Measurements from ENCODE around the gene LHFPL3.

The LHFPL3 gene

GRCh38 chr7:104807671-104808070 is 479.3 kb downstream of the LHFPL3 start:
- DNase-seq, result no peak

GRCh38 chr7:104809906-104810305 is 481.5 kb downstream of the LHFPL3 start:
- no peak for DNase-seq

- DNase-seq, result no peak
These were observed 485.7 kb downstream of the LHFPL3 start for GRCh38 chr7:104814126-104814525.

- no peak for DNase-seq
These were observed 486.4 kb downstream of the LHFPL3 start for GRCh38 chr7:104814671-104815400.

- no peak for DNase-seq
These were observed 488.1 kb downstream of the LHFPL3 start for GRCh38 chr7:104816537-104816936.

- DNase-seq, result no peak
These were observed 490.8 kb downstream of the LHFPL3 start for GRCh38 chr7:104818961-104819880.

- DNase-seq, result no peak
These were observed 492.6 kb downstream of the LHFPL3 start for GRCh38 chr7:104820836-104821535.

- DNase-seq, result no peak
These were observed 494.8 kb downstream of the LHFPL3 start for GRCh38 chr7:104823177-104823576.

GRCh38 chr7:104825099-104825498 is 496.7 kb downstream of the LHFPL3 start:
- DNase-seq, result no peak

- DNase-seq, result no peak
These were observed 497.7 kb downstream of the LHFPL3 start for GRCh38 chr7:104826135-104826534.

GRCh38 chr7:104836976-104837375 is 508.6 kb downstream of the LHFPL3 start:
- DNase-seq, result no peak

GRCh38 chr7:104838537-104839299 is 510.3 kb downstream of the LHFPL3 start:
- no peak for DNase-seq

GRCh38 chr7:104839842-104840241 is 511.4 kb downstream of the LHFPL3 start:
- no peak for DNase-seq

GRCh38 chr7:104841798-104842197 is 513.4 kb downstream of the LHFPL3 start:
- no peak for DNase-seq

GRCh38 chr7:104843198-104843597 is 514.8 kb downstream of the LHFPL3 start:
- DNase-seq, result no peak

- no peak for DNase-seq
These were observed 517.2 kb downstream of the LHFPL3 start for GRCh38 chr7:104845557-104845956.

- no peak for DNase-seq
These were observed 518.3 kb downstream of the LHFPL3 start for GRCh38 chr7:104846731-104847130.

GRCh38 chr7:104848138-104848990 is 520.0 kb downstream of the LHFPL3 start:
- DNase-seq, result no peak

- DNase-seq, result no peak
These were observed 522.0 kb downstream of the LHFPL3 start for GRCh38 chr7:104850374-104850773.

GRCh38 chr7:104851268-104851667 is 522.9 kb downstream of the LHFPL3 start:
- no peak for DNase-seq

- no peak for DNase-seq
These were observed 524.0 kb downstream of the LHFPL3 start for GRCh38 chr7:104852386-104852785.

GRCh38 chr7:104855861-104856260 is 527.5 kb downstream of the LHFPL3 start:
- no peak for DNase-seq
